ENCODE measurements around the gene UBAP1L. TPM values are rescaled to one million over a fixed set of nuclear protein-coding genes. Genes with fewer than 3 reads are reported as not detected.

UBAP1L gene
- total RNA-seq, 1 donor from 2014 or later: 6.0 TPM

GRCh38 chr15:65057549-65057940, 57.5 kb downstream of the UBAP1L start:
- no peaks in the 10 kb centered on the region for H3K27me3 Mint-ChIP-seq
- TF ChIP-seq, protein P1, sequence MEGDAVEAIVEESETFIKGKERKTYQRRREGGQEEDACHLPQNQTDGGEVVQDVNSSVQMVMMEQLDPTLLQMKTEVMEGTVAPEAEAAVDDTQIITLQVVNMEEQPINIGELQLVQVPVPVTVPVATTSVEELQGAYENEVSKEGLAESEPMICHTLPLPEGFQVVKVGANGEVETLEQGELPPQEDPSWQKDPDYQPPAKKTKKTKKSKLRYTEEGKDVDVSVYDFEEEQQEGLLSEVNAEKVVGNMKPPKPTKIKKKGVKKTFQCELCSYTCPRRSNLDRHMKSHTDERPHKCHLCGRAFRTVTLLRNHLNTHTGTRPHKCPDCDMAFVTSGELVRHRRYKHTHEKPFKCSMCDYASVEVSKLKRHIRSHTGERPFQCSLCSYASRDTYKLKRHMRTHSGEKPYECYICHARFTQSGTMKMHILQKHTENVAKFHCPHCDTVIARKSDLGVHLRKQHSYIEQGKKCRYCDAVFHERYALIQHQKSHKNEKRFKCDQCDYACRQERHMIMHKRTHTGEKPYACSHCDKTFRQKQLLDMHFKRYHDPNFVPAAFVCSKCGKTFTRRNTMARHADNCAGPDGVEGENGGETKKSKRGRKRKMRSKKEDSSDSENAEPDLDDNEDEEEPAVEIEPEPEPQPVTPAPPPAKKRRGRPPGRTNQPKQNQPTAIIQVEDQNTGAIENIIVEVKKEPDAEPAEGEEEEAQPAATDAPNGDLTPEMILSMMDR (conservative IDR thresholded peaks at IDR 0.05): no peak
- peaks cover 7% of the 10 kb centered on the region for H3K4me1 Mint-ChIP-seq (ENCODE audit: unreplicated experiment)
- no peak overlapping the region for H3K27ac Mint-ChIP-seq
- no peak overlapping the region for H3K4me3 Mint-ChIP-seq
- no peak for DNase-seq (ENCODE audit: extremely low spot score, unreplicated experiment)
- no peaks in the 10 kb centered on the region for H3K36me3 Mint-ChIP-seq
- H3K9me3 Mint-ChIP-seq: no peaks in the 10 kb centered on the region

- no peaks in the 10 kb centered on the region for H3K36me3 Mint-ChIP-seq
- DNase-seq (ENCODE audit: extremely low spot score, unreplicated experiment): no peak
- no peaks in the 10 kb centered on the region for H3K9me3 Mint-ChIP-seq
- H3K27me3 Mint-ChIP-seq: no peaks in the 10 kb centered on the region
- TF ChIP-seq, protein P1 (conservative IDR thresholded peaks at IDR 0.05): no peak
- no peak overlapping the region for H3K4me3 Mint-ChIP-seq
- peaks cover 7% of the 10 kb centered on the region for H3K4me1 Mint-ChIP-seq (ENCODE audit: unreplicated experiment)
- no peak overlapping the region for H3K27ac Mint-ChIP-seq
Measured at GRCh38 chr15:65056868-65057548, 58.0 kb downstream of the UBAP1L start.

DNA sequence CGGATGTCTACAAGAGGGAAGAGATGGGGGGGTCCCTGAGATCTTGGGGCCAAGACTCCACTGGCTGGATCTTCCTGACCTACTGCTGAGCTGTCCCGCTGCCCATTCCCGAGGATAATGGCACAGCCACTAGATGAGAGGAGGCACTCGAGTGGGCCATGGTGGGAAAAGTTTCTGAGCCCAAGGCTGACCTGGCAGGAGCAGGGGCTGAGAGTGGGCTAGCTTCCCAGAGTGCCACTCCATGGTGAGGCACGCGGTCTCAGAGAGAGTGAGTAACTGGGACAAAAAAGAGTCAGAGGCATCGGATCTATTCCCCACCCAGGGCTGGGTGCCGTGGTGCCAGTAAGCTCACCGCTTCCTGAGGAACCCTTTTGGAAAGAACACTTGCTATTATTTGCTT, 58.9 kb downstream of the UBAP1L start:
- Mint-ChIP-seq H3K9me3 (no peaks in the 10 kb centered on the region), H3K36me3 (no peaks in the 10 kb centered on the region), H3K4me3 (no peak overlapping the region), H3K27ac (no peak overlapping the region), H3K4me1 (ENCODE audit: unreplicated experiment) (peaks cover 7% of the 10 kb centered on the region), H3K27me3 (no peaks in the 10 kb centered on the region)
- no peak for DNase-seq (ENCODE audit: extremely low spot score, unreplicated experiment)
- TF ChIP-seq, protein P1 (conservative IDR thresholded peaks at IDR 0.05): no peak

DNA sequence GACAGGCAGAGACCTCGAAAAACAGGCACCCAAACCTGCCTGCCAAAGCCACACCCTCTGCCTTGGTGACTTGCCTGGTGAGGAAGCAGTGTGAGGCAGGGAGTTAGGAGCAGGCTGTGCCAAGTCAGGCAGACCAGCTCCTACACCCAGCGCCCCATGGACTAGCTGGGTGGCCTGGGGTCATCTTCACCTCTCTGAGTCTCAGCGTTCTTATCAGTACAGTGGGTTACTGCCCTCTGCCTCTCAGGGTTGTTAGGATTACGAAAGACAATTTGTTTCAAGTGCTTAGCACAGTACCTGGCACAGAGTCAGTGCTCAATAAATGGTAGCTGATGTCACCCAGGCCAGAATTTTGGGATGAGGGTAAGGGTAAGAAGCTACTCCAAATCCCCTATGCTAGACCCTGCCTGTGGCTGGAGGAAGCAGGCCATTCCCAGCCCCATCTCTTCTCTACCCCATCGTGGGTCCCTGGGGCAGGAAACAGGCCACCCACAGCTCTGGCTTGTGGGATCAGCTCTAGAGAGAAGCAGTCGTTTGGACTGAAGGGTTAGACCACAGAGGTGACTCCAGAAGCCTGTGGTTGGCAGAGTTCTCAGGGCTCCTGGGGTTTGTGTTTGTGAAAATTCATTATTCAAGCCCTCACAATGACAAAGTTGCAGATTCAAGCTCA, 59.7 kb downstream of the UBAP1L start:
- no peak overlapping the region for H3K27ac Mint-ChIP-seq
- H3K9me3 Mint-ChIP-seq: no peaks in the 10 kb centered on the region
- H3K36me3 Mint-ChIP-seq: no peaks in the 10 kb centered on the region
- DNase-seq (ENCODE audit: extremely low spot score, unreplicated experiment): no peak
- no peak overlapping the region for H3K4me3 Mint-ChIP-seq
- TF ChIP-seq, protein P1 (conservative IDR thresholded peaks at IDR 0.05): no peak
- peaks cover 8% of the 10 kb centered on the region for H3K4me1 Mint-ChIP-seq (ENCODE audit: unreplicated experiment)
- no peaks in the 10 kb centered on the region for H3K27me3 Mint-ChIP-seq

GRCh38 chr15:65054333-65055200, 60.4 kb downstream of the UBAP1L start:
- no peaks in the 10 kb centered on the region for H3K27me3 Mint-ChIP-seq
- H3K4me1 Mint-ChIP-seq (ENCODE audit: unreplicated experiment): peaks cover 16% of the 10 kb centered on the region
- peak; percentile 81 for DNase-seq (ENCODE audit: extremely low spot score, unreplicated experiment)
- H3K9me3 Mint-ChIP-seq: no peaks in the 10 kb centered on the region
- TF ChIP-seq, protein P1 (conservative IDR thresholded peaks at IDR 0.05): peak; percentile 95
- no peaks in the 10 kb centered on the region for H3K36me3 Mint-ChIP-seq
- H3K27ac Mint-ChIP-seq: no peak overlapping the region
- no peak overlapping the region for H3K4me3 Mint-ChIP-seq

Data from type B pancreatic cell (in vitro differentiated cells).